Measurements from ENCODE around the gene SENP1.

SENP1 gene

DNA sequence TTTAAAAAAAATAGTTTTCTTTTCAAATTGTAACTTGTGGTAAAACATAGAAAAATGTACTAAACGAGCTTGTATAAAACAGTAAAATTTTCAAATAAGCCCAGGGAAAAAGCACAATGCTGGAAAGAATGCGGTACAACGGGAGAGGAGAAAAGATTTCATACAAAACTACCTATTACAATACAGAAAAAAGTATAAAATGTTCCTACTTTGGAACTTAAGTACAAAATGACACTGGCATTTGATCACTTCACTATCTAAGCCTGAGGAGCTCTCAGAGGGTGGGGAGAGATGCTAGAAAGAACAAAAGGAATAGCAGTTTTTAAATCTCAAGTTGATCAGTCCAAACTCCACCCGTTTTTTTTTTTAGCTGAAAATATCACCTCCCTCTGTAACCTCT lies 62.1 kb downstream of the SENP1 start:
- H3K4me1 Mint-ChIP-seq = no peaks in the 10 kb centered on the region
- no peak overlapping the region for H3K4me3 Mint-ChIP-seq
- TF ChIP-seq, protein P1, sequence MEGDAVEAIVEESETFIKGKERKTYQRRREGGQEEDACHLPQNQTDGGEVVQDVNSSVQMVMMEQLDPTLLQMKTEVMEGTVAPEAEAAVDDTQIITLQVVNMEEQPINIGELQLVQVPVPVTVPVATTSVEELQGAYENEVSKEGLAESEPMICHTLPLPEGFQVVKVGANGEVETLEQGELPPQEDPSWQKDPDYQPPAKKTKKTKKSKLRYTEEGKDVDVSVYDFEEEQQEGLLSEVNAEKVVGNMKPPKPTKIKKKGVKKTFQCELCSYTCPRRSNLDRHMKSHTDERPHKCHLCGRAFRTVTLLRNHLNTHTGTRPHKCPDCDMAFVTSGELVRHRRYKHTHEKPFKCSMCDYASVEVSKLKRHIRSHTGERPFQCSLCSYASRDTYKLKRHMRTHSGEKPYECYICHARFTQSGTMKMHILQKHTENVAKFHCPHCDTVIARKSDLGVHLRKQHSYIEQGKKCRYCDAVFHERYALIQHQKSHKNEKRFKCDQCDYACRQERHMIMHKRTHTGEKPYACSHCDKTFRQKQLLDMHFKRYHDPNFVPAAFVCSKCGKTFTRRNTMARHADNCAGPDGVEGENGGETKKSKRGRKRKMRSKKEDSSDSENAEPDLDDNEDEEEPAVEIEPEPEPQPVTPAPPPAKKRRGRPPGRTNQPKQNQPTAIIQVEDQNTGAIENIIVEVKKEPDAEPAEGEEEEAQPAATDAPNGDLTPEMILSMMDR (IDR thresholded peaks at IDR 0.05; ENCODE audit: unreplicated experiment in 3 of 3) = no peak
- no peaks in the 10 kb centered on the region for H3K9me3 Mint-ChIP-seq
- no peak overlapping the region for H3K27ac Mint-ChIP-seq
- no peaks in the 10 kb centered on the region for H3K27me3 Mint-ChIP-seq (ENCODE audit: low read depth)
- peaks cover 45% of the 10 kb centered on the region for H3K36me3 Mint-ChIP-seq (ENCODE audit: low read depth)

DNA sequence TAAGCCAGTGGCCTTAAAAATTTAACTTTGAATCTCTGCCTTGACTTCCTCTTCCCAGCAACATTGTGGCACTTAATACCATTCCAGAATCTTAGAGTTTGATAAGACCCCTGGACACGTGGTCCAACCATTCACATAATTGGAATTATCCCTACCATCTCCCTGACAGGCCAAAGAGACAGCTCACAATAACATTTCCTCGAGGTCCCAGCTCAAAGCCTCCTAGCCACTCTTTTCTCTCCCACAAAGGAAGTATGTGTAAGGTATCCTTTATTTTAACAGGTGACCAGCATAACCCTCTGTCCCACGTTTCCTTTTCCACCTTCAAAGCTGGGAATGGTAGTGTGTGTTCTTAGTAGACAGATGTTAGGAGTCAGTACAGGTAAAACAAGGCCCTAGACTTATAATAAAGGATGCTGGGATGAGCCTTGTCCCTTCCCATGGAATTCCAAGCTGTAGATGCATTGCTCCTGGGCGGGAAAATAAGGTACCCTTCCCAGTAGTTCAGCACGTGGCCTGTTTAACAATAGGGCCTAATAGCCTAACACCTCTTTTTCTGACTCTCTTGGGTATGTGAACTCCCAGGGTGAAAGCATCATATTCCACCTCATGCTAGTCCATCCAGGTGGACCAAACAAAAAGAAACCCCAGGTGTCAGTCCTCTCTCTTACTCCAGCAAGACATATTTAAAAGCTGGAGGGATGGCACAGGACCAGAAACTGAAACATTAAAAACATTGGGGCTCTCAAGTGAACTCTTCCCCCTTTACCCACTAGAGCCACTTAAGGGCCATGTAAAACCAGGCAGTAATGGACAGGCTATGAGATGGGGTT lies 64.1 kb downstream of the SENP1 start:
- Mint-ChIP-seq H3K4me1 (peaks cover 13% of the 10 kb centered on the region), H3K27me3 (ENCODE audit: low read depth) (no peaks in the 10 kb centered on the region), H3K27ac (no peak overlapping the region), H3K9me3 (no peaks in the 10 kb centered on the region), H3K36me3 (ENCODE audit: low read depth) (peaks cover 26% of the 10 kb centered on the region), H3K4me3 (no peak overlapping the region)
- TF ChIP-seq, protein P1 (IDR thresholded peaks at IDR 0.05; ENCODE audit: unreplicated experiment in 3 of 3) = no peak

DNA sequence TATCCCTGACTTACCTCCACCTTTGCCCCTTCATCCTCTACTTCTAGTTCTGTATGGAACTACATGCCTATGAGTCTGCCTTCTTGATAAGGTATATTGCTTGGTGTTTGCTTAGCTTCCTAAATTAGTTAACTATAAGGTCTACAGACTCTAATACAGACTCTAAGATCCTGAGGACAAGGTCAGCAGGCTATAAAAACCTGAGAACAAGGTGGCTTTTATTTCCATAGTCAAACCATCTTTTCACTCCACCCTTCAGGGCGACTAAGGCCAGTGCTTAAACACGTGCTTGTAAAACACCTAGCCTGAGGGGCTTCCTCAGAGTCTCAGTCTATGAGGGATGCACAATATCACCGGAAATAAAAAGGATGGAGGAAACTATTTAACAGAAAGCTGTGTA lies 65.5 kb downstream of the SENP1 start:
- Mint-ChIP-seq H3K36me3 (ENCODE audit: low read depth) (peaks cover 12% of the 10 kb centered on the region), H3K27ac (peak overlapping the region in 1 of 3 experiments; percentile 25), H3K27me3 (ENCODE audit: low read depth) (no peaks in the 10 kb centered on the region), H3K9me3 (no peaks in the 10 kb centered on the region), H3K4me1 (peaks cover 15% of the 10 kb centered on the region), H3K4me3 (no peak overlapping the region)
- TF ChIP-seq, protein P1 (IDR thresholded peaks at IDR 0.05; ENCODE audit: unreplicated experiment in 3 of 3) = no peak

DNA sequence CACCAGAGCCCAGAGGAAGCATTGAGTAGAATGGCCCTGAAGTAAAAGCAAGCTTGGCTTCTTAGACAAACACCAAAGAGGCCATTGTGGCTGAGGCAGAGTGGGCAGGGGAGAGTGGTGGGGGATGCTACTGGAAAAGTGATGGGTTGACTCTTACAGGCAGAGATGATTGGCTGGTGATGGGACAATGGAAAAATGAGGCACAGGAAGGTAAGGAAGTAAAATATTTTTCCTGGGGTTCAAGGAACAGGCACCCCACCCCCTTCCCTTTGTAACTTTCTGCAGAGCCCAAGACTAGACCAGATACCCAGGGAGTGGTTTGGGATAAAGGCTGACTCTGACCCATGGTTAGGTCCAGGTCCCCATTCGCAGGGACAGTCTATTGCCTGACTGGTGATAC lies 66.7 kb downstream of the SENP1 start:
- H3K36me3 Mint-ChIP-seq (ENCODE audit: low read depth) = peaks cover 9% of the 10 kb centered on the region
- peaks cover 15% of the 10 kb centered on the region for H3K4me1 Mint-ChIP-seq
- H3K4me3 Mint-ChIP-seq = no peak overlapping the region
- no peaks in the 10 kb centered on the region for H3K27me3 Mint-ChIP-seq (ENCODE audit: low read depth)
- no peaks in the 10 kb centered on the region for H3K9me3 Mint-ChIP-seq
- H3K27ac Mint-ChIP-seq = no peak overlapping the region
- TF ChIP-seq, protein P1 (IDR thresholded peaks at IDR 0.05; ENCODE audit: unreplicated experiment in 3 of 3) = no peak

DNA sequence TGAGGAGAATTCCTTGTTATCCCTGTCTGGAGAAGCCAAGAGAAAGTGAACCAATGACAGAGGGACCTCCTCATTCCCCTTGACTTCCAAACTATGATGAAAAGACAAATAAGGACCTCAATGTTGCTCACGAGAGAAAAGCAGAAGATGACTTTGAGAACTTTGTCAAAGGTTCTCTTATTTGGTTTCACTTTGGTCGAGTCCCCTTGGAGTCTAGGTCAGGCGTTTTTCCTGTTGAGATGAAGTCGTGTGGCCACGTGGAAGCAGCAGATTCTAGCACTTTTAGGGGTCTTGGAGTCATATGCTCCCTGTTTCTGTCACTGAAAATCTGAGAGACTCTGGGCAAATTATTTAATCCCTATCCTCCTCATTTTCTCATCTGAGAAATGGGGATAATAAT lies 67.8 kb downstream of the SENP1 start:
- TF ChIP-seq, protein P1 (IDR thresholded peaks at IDR 0.05; ENCODE audit: unreplicated experiment in 3 of 3) = no peak
- Mint-ChIP-seq H3K9me3 (no peaks in the 10 kb centered on the region), H3K27ac (peak overlapping the region; percentile 92 to 95 (median 92)), H3K4me1 (peaks cover 15% of the 10 kb centered on the region), H3K27me3 (ENCODE audit: low read depth) (no peaks in the 10 kb centered on the region), H3K36me3 (ENCODE audit: low read depth) (no peaks in the 10 kb centered on the region), H3K4me3 (no peak overlapping the region)
